Upper lobe of left lung (tissue), 6 donors: ENCODE data around the gene TRAF5. TPM values are rescaled to one million over a fixed set of nuclear protein-coding genes. Genes with fewer than 3 reads are reported as not detected.

Experiments used
- ATAC-seq, 2 donors: fragments of 200-7000 bp; cut with Tn5 transposase; one replicate each; pipeline ENCODE4 v1.9.1; 2022; ENCODE audit warnings: mild to moderate bottlenecking in 2 of 2, moderate library complexity in 2 of 2; ENCODE audit not compliant: low FRiP score in 2 of 2
- DNase-seq, 2 donors: peaks; one replicate each; pipeline ENCODE4 v3.0.0-alpha.2; 2019 to 2020
- H3K27ac ChIP-seq, 4 donors: fragments of 200-600 bp; sonication (generic); one replicate each; pipeline ENCODE4 v1.5.1; 2016 to 2019
- H3K27me3 ChIP-seq, 4 donors: fragments of 200-600 bp; sonication (generic); one replicate each; pipeline ENCODE4 v1.5.1; 2017 to 2019
- H3K36me3 ChIP-seq, 4 donors: fragments of 200-600 bp; sonication (generic); one replicate each; pipeline ENCODE4 v1.5.1; 2016 to 2019
- H3K4me1 ChIP-seq, 4 donors: fragments of 200-600 bp; sonication (generic); one replicate each; pipeline ENCODE4 v1.5.1; 2018 to 2019
- H3K4me3 ChIP-seq, 4 donors: fragments of 200-600 bp; sonication (generic); one replicate each; pipeline ENCODE4 v1.5.1; 2017 to 2019; ENCODE audit warnings: mild to moderate bottlenecking in 2 of 4, moderate library complexity in 1 of 4
- H3K9me3 ChIP-seq, 4 donors: fragments of 200-600 bp; sonication (generic); one replicate each; pipeline ENCODE4 v1.5.1; 2018 to 2019
- EP300 ChIP-seq, 4 donors: sonication (generic); formaldehyde crosslinking; IDR thresholded peaks; one replicate each; pipeline ENCODE4 v1.5.1; 2017; ENCODE audit warnings: antibody characterized with exemption in 4 of 4, control low read depth in 2 of 4
- POLR2A ChIP-seq, 4 donors: fragments of 450-650 bp; IDR thresholded peaks; one replicate each; pipeline ENCODE4 v1.5.1; 2016 to 2017; ENCODE audit warnings: antibody characterized with exemption in 4 of 4, mild to moderate bottlenecking in 2 of 4
- POLR2AphosphoS5 ChIP-seq, 2 donors: sonication (generic); formaldehyde crosslinking; IDR thresholded peaks; one replicate each; pipeline ENCODE4 v1.5.1; 2017; ENCODE audit warnings: antibody characterized with exemption in 2 of 2
- WGBS, 2 donors: methylation state at CpG; one replicate each; pipeline ENCODE4 v1.1.5; 2017 to 2018; 5-methylcytosine and 5-hydroxymethylcytosine counted together
- total RNA-seq, 6 donors: library from RNA; depleted of rRNA in 4 of 6; stranded (reverse); fragments of >200 nt in 4 of 6; gene quantifications; one replicate each; pipeline versions ENCODE4 v1.1.0 to v1.2.1, GENCODE V29; 2016 to 2021
- TF ChIP-seq, protein P1 (sequence below), 6 experiments: fragments of 450-650 bp in 4 of 6; fragments of 200-600 bp in 2 of 6; sonication (generic) in 2 of 6; IDR thresholded peaks; one replicate each; pipeline ENCODE4 v1.5.1; 2016 to 2019; ENCODE audit warnings: antibody characterized with exemption in 6 of 6
- donor health status: DM: no; HTN: no; CAD: no; lungs with moderate emphysema.
- donor health status: DM: no; HTN: yes; CAD: no; lungs with severe emphysema.

TRAF5 gene
- total RNA-seq, 6 donors from 2014 or later = 4.6 to 13.6 (median 9.5) TPM

DNA sequence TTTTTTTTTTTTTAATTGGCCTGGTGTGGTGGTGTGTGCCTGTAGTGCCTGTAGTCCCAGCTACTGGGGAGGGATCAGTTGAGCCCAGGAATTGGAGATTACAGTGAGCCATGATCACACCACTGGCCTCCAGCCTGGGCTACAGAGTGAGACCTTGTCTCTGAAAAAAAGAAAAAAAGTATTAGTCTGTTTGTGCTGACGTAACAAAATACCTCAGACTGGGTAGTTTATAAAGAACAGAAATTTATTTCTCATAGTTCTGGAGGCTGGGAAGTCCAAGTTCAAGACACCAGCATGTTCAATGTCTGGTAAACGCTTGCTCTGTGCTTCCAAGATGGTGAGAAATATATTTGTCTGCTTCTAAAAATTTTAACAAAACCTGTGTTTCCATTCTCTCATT is 25.8 kb downstream of the TRAF5 start:
- H3K27ac ChIP-seq = no peak overlapping the region
- ATAC-seq (no peak), DNase-seq (no peak)
- H3K9me3 ChIP-seq = no peaks in the 10 kb centered on the region
- no peaks in the 10 kb centered on the region for H3K36me3 ChIP-seq
- no peaks in the 10 kb centered on the region for H3K4me1 ChIP-seq
- no peak for TF ChIP-seq POLR2A (IDR thresholded peaks at IDR 0.05)
- TF ChIP-seq, protein P1, sequence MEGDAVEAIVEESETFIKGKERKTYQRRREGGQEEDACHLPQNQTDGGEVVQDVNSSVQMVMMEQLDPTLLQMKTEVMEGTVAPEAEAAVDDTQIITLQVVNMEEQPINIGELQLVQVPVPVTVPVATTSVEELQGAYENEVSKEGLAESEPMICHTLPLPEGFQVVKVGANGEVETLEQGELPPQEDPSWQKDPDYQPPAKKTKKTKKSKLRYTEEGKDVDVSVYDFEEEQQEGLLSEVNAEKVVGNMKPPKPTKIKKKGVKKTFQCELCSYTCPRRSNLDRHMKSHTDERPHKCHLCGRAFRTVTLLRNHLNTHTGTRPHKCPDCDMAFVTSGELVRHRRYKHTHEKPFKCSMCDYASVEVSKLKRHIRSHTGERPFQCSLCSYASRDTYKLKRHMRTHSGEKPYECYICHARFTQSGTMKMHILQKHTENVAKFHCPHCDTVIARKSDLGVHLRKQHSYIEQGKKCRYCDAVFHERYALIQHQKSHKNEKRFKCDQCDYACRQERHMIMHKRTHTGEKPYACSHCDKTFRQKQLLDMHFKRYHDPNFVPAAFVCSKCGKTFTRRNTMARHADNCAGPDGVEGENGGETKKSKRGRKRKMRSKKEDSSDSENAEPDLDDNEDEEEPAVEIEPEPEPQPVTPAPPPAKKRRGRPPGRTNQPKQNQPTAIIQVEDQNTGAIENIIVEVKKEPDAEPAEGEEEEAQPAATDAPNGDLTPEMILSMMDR (IDR thresholded peaks at IDR 0.05) = no peak
- no peak for TF ChIP-seq POLR2AphosphoS5 (IDR thresholded peaks at IDR 0.05)
- TF ChIP-seq EP300 (IDR thresholded peaks at IDR 0.05) = no peak
- no peak overlapping the region for H3K4me3 ChIP-seq
- H3K27me3 ChIP-seq = no peaks in the 10 kb centered on the region
- 92 to 96% methylated on average over 2 of the region's 2 CpGs for WGBS, 2 donors

DNA sequence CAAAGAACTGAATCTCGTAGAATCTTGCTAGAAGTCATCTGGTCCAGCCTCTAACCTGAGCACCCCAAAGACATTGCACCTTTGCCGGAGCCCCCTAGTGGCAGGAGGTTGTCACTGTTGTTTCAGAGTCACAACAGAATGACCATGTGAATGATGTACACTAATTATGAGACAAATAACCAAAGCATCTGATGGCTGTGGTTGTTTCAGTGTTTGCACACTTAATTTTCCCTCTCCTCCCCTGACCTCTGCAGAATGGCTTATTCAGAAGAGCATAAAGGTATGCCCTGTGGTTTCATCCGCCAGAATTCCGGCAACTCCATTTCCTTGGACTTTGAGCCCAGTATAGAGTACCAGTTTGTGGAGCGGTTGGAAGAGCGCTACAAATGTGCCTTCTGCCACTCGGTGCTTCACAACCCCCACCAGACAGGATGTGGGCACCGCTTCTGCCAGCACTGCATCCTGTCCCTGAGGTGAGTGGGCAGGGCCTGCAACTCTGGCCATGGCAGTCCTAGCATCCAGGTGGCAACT is 26.4 kb downstream of the TRAF5 start:
- H3K36me3 ChIP-seq = no peaks in the 10 kb centered on the region
- H3K27ac ChIP-seq = no peak overlapping the region
- H3K27me3 ChIP-seq = no peaks in the 10 kb centered on the region
- no peak overlapping the region for H3K4me3 ChIP-seq
- DNase-seq (peak in 1 of 2 donors; percentile 46), ATAC-seq (peak in 1 of 2 donors; percentile 70)
- WGBS, 2 donors = 56 to 66% methylated on average over 8 of the region's 8 CpGs
- no peaks in the 10 kb centered on the region for H3K4me1 ChIP-seq
- TF ChIP-seq, protein P1 (IDR thresholded peaks at IDR 0.05) = peak; percentile 53 to 75 (median 65)
- TF ChIP-seq EP300 (IDR thresholded peaks at IDR 0.05) (no peak), POLR2AphosphoS5 (IDR thresholded peaks at IDR 0.05) (no peak), POLR2A (IDR thresholded peaks at IDR 0.05) (no peak)
- no peaks in the 10 kb centered on the region for H3K9me3 ChIP-seq

DNA sequence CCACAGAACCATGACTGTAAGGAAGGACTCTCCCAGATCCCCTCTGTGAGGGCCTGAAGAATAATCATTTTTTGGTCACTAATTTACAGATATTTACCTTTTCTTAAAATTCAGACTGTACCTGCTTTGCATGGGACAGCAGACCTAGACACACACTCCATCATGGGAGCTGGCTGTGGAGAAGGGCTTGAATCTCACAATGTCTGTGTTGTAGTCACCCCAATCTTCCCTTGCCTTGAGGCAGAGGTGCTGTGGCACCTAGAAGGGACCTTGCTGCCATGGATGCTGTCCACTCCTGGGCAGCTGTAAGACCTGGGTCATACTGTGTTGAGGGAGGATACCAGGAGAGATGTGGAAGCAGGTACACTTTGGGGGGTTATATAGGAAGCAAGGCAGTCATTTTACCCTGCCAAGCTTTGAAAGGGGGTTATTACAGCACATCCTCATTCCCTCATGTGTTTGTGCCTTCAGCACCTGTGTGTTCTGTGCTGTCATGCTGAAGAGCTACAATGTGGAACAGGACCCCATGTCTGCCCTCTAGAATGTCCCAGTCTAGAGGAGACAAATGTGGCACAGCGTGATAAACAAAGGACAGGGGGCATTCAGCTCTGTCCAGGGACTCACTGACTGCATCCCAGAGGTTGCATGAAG is 27.1 kb downstream of the TRAF5 start:
- no peaks in the 10 kb centered on the region for H3K9me3 ChIP-seq
- no peaks in the 10 kb centered on the region for H3K36me3 ChIP-seq
- H3K27me3 ChIP-seq = no peaks in the 10 kb centered on the region
- no peak for DNase-seq
- no peak for ATAC-seq
- H3K4me3 ChIP-seq = no peak overlapping the region
- TF ChIP-seq, protein P1 (IDR thresholded peaks at IDR 0.05) = no peak
- TF ChIP-seq POLR2AphosphoS5 (IDR thresholded peaks at IDR 0.05) = no peak
- no peak for TF ChIP-seq EP300 (IDR thresholded peaks at IDR 0.05)
- no peak for TF ChIP-seq POLR2A (IDR thresholded peaks at IDR 0.05)
- H3K4me1 ChIP-seq = no peaks in the 10 kb centered on the region
- 0% methylated on average over 1 of the region's 1 CpG for WGBS, 2 donors
- peak overlapping the region in 1 of 4 donors; percentile 11 for H3K27ac ChIP-seq

DNA sequence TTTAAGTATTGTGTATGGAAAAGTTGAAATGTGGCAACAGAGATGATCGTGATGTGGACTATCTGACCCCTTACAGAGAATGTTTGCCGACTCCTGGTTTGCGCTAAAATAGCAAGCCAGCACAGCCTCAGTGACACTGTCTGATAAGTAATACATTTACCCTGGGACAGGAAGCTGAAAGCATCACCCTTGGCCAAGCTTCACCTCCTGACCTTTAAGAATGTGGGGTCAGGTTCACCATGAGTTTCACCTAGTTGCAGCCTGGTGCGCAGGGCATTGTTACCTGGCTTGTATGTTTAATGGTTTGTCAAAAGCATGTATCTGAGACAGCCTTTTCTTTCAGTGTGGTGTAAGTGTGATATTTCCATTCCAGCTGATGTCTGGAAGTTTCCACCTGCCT is 29.2 kb downstream of the TRAF5 start:
- DNase-seq (no peak), ATAC-seq (no peak)
- Histone ChIP-seq H3K27ac (no peak overlapping the region), H3K27me3 (no peaks in the 10 kb centered on the region), H3K9me3 (no peaks in the 10 kb centered on the region), H3K36me3 (peaks cover 0 to 7% (median 2%) of the 10 kb centered on the region in 4 donors), H3K4me3 (no peak overlapping the region), H3K4me1 (no peaks in the 10 kb centered on the region)
- TF ChIP-seq POLR2AphosphoS5 (IDR thresholded peaks at IDR 0.05) = no peak
- TF ChIP-seq POLR2A (IDR thresholded peaks at IDR 0.05) = no peak
- no peak for TF ChIP-seq EP300 (IDR thresholded peaks at IDR 0.05)
- TF ChIP-seq, protein P1 (IDR thresholded peaks at IDR 0.05) = no peak
- WGBS, 2 donors = 85 to 92% methylated on average over 4 of the region's 4 CpGs
